Activated T-cell treated with anti-CD3 and anti-CD28 coated beads, Interleukin-2, amount 50 U/mL, for 1 hour (primary cell): ENCODE data around the gene ANKRD44.

ENCODE experiments used
- DNase-seq: peaks from one replicate; pipeline ENCODE4 v3.0.0-alpha.2; 2020

Gene ANKRD44

DNA sequence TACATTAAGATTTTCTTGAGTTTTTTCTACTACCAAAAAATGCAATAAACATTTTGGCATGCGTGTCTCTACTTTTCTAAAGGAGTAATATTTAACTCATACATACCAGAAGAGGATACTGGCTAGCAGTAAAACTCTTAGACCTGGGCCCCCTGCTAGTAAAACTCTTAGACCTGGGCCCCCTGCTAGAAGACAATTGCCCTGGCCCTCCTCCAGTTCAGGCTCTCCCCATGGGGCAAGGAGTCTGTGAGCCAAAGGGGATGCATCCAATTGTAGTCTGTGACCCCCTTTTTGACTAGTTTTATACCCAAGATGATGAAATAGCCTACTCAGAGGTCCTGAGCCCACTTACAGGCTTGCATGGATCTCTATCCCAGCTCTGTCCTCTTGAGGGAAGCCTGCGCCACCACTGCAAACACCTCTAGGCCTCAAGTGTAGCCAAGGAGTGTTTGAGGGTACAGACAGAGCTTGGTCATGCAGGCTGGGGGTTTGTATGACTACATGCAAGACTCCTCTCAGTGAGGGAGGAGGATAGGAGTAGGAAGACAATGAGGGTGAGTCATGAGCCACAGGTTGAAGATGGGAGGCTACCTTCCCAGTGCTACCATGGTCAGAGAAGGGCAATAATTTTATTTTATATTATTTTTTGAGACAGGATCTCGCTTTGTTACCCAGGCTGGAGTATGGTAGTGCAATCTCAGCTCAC is 338.9 kb downstream of the ANKRD44 start:
- no peak for DNase-seq

DNA sequence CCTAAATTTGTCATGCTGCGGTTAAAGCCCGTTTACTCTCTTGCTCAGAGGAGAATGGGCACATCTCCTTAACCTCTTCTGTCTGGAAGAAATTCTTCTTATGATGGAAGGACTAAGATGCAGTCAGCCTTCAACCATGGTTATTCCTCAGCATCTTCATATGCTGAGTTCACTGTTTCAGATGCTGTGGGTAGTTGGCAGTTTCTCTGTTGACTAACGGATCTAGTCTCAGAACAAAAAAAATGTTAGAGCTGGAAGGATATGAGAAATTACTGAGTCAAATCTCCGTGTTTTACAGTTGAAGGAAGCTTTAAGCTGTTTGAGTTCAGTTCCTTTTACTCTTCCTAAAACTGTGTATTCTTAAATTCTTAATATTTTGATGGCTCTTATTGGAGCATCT is 340.5 kb downstream of the ANKRD44 start:
- no peak for DNase-seq

GRCh38 chr2:196968516-196968915 is 342.1 kb downstream of the ANKRD44 start:
- no peak for DNase-seq

GRCh38 chr2:196967775-196968174 is 342.8 kb downstream of the ANKRD44 start:
- no peak for DNase-seq

DNA sequence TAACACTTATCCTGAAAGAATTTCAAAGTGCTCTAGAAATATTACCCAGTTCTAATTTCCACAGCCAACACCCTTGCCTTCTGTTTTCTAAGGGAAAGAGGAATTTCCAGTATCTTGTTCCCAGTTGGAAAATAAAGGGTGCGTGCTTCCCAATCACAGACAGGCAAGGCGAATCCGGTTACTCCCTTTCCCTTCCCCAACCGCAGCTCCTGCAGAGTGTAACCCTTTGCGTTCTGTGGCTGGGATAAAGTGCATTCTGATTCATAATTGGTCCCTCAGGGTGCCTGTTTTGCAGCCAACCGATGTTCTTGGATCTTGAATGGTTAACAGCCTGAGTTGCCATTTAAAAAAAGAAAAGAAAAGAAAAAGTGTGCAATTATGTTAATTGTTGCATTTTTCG is 343.5 kb downstream of the ANKRD44 start:
- no peak for DNase-seq

DNA sequence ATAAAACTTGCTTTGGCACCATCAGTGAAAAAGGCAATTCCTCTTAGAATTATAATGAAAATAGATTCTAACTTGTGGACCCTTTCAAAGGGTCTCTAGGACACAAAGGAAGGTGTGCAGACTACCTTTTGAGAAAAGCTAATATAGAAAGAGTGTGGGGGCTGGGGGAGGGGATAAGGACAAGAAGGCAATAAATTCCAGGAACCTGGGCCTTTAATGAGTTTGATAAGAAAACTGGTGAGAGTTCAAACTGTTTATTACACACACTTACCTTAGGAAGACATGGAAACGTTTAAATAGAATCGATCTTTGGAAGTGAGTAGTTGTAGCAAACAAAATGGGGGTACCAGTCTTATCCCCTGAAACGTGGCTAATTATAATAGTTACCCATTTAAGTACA is 344.5 kb downstream of the ANKRD44 start:
- DNase-seq, result no peak

DNA sequence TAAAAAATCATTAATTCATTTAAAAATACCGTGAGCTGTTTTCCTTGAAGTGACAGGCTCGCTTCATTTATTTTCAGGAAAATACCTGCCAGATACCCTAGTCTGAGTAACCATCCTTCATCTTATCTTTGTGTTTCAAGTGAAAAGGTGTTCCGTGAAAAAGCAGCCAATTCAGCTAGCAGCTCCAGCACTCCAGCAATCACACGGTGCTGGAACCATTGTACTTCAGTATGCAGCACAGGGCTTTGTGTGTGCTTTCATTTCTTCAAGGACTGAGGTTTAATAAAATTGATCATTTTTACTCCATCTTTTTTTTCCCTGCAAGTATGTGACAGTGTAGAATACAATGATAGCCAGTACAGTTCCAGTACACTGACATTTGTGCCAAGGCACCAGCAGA is 344.9 kb downstream of the ANKRD44 start:
- DNase-seq, result no peak

GRCh38 chr2:196963961-196964360 is 346.6 kb downstream of the ANKRD44 start:
- DNase-seq, result no peak

DNA sequence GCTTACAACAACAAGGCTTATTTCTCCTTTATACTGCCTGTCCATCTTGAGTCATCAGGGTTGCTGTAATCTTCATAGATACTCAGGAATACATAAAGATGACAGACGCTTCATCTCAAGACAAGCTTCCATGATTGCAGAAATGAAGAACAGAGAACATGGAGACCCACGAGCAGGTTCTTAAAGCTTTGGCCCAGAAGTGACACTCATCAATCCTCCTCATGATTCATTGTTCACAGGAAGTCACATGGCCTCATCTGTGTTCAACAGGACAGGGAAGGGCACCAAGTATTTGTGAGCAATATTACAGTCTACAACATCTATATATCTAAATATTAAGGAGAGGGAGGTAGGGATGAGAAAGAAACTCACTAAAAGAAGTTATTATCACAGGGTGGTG is 347.5 kb downstream of the ANKRD44 start:
- DNase-seq, result no peak

- DNase-seq, result no peak
Measured at GRCh38 chr2:196962325-196962724, 348.3 kb downstream of the ANKRD44 start.

DNA sequence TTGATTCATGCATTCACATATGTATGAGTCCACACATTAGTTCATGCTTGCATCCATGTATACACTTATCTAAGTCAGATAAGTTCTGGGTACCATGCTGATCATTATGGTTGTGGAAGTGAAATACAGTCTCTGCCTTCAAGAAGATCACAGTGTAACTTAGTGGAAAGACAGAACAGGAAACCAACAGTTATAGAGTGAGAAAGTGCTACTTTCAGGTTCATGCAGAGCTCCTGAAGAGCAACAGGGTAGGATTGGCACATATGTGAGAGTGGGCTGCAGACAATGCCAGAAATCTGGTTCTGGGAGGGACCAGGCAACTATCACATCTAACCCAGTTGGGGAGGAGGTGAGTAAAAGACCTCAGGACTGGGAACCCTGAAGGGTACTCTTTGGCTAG is 348.7 kb downstream of the ANKRD44 start:
- no peak for DNase-seq

DNA sequence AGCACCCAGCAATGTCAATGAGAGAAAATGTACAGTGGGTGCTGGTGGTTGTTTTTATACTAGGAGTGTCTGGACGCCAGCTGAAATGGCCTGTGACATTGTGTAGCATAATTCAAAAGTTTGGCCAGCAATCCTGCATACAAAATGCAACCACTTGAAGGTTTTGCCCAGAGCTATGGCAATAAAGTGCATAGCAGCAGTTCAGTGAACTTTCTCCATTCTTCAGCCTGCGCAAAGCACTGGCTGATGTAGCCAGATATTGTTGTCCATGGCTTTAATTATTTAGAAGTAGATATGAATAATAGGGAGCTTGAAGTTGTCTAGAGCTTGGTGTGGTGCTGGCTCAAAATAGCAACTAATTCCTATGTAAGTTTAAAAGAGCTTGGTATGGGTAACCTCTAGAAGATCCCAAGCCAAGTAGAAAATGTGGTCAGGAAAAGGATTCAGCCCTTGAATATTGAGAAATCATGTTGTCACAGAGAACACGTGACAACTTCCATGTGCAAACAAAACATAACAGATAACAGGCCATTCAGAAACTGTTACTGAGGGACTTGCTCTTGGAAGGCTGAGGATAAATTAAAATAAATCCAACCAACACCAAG is 350.7 kb downstream of the ANKRD44 start:
- no peak for DNase-seq

DNA sequence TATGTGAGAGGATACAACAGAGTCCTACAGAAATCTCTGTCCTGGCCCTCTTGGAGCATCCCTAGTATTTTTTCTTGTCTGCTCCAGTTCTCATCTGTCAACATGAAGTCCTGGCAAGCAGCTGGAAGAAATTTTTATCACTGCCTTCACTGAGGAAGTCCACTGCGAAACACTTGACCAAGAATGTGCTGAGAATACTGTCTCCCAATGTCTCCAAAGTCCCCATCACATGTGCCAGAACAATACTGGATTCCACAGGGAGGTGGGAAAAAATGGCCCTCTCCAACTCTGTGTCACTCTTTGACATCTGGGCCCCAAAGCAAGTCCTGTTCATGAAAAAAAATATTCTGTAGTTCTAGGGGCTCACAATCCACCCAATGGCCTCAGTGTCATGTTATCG is 351.3 kb downstream of the ANKRD44 start:
- no peak for DNase-seq

GRCh38 chr2:196957881-196958525 is 352.6 kb downstream of the ANKRD44 start:
- DNase-seq, result no peak

GRCh38 chr2:196957442-196957841 is 353.1 kb downstream of the ANKRD44 start:
- no peak for DNase-seq

DNA sequence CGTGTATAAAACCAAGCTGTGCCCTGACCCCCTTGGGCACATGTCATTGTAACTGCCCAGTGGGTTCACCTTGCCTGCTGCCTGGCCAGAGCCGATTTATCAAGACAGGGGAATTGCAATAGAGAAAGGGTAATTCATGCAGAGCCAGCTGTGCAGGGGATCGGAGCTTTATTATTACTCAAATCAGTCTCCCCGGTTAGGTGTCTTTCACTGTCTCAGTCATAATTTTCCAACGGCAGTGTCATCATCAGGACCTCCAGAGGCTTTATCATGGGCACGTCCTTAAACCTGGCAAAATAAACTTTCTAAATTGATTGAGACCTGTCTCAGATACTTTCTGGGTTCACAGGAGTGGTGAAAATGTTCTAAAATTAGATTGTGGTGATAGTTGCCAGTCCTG is 354.5 kb downstream of the ANKRD44 start:
- no peak for DNase-seq

- DNase-seq, result no peak
Measured at GRCh38 chr2:196955036-196955435, 355.5 kb downstream of the ANKRD44 start.

DNA sequence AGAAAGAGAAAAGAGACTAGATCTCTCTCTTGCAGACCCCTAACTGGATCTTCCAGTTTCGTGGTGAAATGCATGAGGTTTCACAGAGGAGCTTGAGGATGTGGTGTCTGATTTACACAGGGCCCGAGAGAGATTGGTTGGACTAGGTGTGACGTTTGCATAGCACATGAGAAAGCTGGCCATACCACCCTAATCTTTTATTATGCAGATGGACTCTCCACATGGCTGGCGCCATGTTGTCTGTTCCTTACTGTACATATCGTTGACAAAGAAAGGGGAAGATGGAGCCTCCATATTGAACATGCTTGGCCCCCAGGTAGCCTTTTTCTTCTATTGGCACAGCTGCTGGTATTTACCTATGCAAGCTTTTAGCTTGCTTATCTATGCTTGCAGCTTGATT is 356.6 kb downstream of the ANKRD44 start:
- DNase-seq, result no peak

- DNase-seq, result no peak
Measured at GRCh38 chr2:196952936-196953335, 357.6 kb downstream of the ANKRD44 start.

- no peak for DNase-seq
Measured at GRCh38 chr2:196951973-196952372, 358.6 kb downstream of the ANKRD44 start.

DNA sequence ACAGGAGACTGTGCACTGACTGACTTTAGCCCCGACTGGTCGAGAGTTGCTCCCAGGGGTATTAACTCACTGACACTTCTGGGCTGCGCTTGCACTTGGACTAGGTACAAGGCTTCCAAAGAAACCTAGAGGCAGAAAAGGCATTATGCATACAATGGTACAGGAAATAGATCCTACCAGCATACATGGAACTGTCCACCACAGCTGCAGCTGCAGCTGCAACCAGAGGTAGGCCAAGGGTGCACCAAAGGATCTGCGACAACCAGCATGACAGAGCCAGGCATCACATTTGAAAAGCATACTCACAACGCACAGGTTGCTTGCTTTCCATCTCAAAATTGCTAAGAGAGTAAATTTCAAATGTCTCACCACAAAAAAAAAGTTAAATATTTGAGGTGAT is 361.5 kb downstream of the ANKRD44 start:
- DNase-seq, result no peak

DNA sequence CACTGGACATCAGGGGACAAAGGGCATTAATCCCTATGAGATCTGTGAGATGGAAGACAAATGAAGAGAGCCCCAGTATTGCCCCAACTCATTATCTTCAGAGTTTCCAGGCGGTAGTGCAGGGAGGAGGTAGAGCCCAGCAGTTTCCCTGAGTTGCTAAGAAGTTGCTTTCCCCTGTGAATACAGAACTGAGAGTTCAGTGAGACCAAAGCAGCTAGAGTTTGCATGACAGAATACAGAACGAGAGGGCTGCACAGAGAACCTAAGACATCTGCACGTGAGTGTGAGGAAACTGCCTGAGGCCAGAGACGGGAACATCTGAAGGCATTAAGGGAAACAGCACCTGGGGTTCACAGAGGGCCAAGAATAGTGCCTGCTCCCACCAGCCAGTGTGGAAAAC is 366.0 kb downstream of the ANKRD44 start:
- no peak for DNase-seq

GRCh38 chr2:196941398-196942078 is 369.0 kb downstream of the ANKRD44 start:
- DNase-seq, result no peak

GRCh38 chr2:196939371-196939770 is 371.2 kb downstream of the ANKRD44 start:
- DNase-seq, result no peak
